ENCODE measurements around the gene FAM174C.

DNA sequence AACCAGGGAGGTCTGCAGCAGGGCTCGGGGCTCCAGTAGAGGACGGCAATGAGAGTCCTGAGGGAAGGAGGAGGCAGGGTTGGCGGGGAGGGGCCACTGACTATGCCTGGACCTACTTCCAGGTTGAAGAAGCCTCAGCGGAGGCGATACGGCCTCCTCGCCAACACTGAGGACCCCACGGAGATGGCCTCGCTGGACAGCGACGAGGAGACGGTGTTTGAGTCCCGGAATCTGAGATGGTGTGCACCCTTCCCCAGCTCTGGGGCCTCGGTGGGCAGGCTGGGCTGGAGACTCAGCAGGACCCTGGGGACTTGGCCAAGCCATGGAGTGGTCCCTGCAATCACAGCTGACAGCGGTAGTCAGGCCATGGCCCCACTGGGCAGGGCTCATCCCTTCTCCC lies 1.7 kb downstream of the FAM174C start:
- TF ChIP-seq CTCF (conservative IDR thresholded peaks at IDR 0.05; ENCODE audit: low read length) (no peak), EZH2phosphoT487 (IDR thresholded peaks at IDR 0.05; ENCODE audit: borderline replicate concordance) (no peak)

Measured in Loucy (cell line).